IMR-90 (cell line): Measurements from ENCODE around the gene SMC1A. TPM values are rescaled to one million over a fixed set of nuclear protein-coding genes. Genes with fewer than 3 reads are reported as not detected.

ENCODE experiments used
- ATAC-seq: fragments of 200-7000 bp; cut with Tn5 transposase; 2 replicates; pipeline ENCODE4 v1.9.1; 2020; ENCODE audit warnings: low read depth, mild to moderate bottlenecking, moderate library complexity
- BruUV-seq: library from RNA; stranded (reverse); fragments of 400-500 nt; replicated peaks from 2 replicates; lab custom pipeline; 2021; lab: Mats Ljungman, UMichigan
- CTCF ChIA-PET: fragments of 300-600 bp; formaldehyde crosslinking; extraction: SDS; loops from one replicate; lab custom pipeline; 2021; ENCODE audit warnings: antibody characterized with exemption; lab: Yijun Ruan, JAX
- POLR2A ChIA-PET: fragments of 300-600 bp; sonication (Branson Sonifier 250); formaldehyde crosslinking; loops from one replicate; lab custom pipeline; 2022; ENCODE audit warnings: antibody characterized with exemption; ENCODE audit not compliant: unreplicated experiment; lab: Charles Lee
- DNase-seq: peaks from one replicate; pipeline ENCODE4 v3.0.0; 2013
- H2AFZ ChIP-seq: replicated peaks from 2 replicates; pipeline ENCODE3; 2013; ENCODE audit warnings: low read length, mild to moderate bottlenecking; ENCODE audit not compliant: poor library complexity
- H2AK5ac ChIP-seq: 2 replicates; pipeline ENCODE4 v1.6.1; 2013; ENCODE audit warnings: low read depth, low read length, inconsistent platforms
- H2AK9ac ChIP-seq: replicated peaks from 2 replicates; pipeline ENCODE3; 2013; ENCODE audit warnings: mild to moderate bottlenecking, low read depth, low read length, moderate library complexity; ENCODE audit not compliant: poor library complexity
- H2BK120ac ChIP-seq: 2 replicates; pipeline ENCODE4 v1.6.1; 2013; ENCODE audit warnings: low read depth, low read length, inconsistent platforms
- H2BK15ac ChIP-seq: 3 replicates; pipeline ENCODE4 v1.6.1; 2013; ENCODE audit warnings: low read depth, low read length, inconsistent platforms
- H2BK20ac ChIP-seq: 2 replicates; pipeline ENCODE4 v1.6.1; 2013; ENCODE audit warnings: low read depth, mild to moderate bottlenecking, inconsistent platforms, low read length, moderate library complexity
- H2BK5ac ChIP-seq: 2 replicates; pipeline ENCODE4 v1.6.1; 2013; ENCODE audit warnings: mild to moderate bottlenecking, low read depth, low read length, inconsistent platforms; ENCODE audit not compliant: poor library complexity, severe bottlenecking
- H3K14ac ChIP-seq: replicated peaks from 2 replicates; pipeline ENCODE4 v1.6.1; 2013; ENCODE audit warnings: low read depth, low read length, inconsistent platforms
- H3K18ac ChIP-seq: 2 replicates; pipeline ENCODE4 v1.6.1; 2013; ENCODE audit warnings: low read depth, low read length, control low read depth
- H3K23ac ChIP-seq: 2 replicates; pipeline ENCODE4 v1.6.1; 2013; ENCODE audit warnings: low read depth, low read length, inconsistent platforms
- H3K27ac ChIP-seq: 2 replicates; pipeline ENCODE4 v1.5.1; 2013; ENCODE audit warnings: mild to moderate bottlenecking, control low read depth, low read length; ENCODE audit not compliant: insufficient read depth
- H3K27me3 ChIP-seq: 2 replicates; pipeline ENCODE4 v1.6.1; 2013; ENCODE audit warnings: low read length; ENCODE audit not compliant: control insufficient read depth, insufficient read depth
- H3K36me3 ChIP-seq: 2 replicates; pipeline ENCODE4 v1.6.1; 2013; ENCODE audit warnings: low read length, mixed read lengths; ENCODE audit not compliant: control insufficient read depth, insufficient read depth
- H3K4ac ChIP-seq: 2 replicates; pipeline ENCODE4 v1.6.1; 2013; ENCODE audit warnings: low read depth, low read length, inconsistent platforms
- H3K4me1 ChIP-seq: 2 replicates; pipeline ENCODE4 v1.6.1; 2013; ENCODE audit warnings: low read length, mixed read lengths; ENCODE audit not compliant: control insufficient read depth, insufficient read depth
- H3K4me2 ChIP-seq: 2 replicates; pipeline ENCODE4 v1.6.1; 2013; ENCODE audit warnings: low read depth, mild to moderate bottlenecking, control low read depth, low read length, moderate library complexity
- H3K4me3 ChIP-seq: 2 replicates; pipeline ENCODE4 v1.5.1; 2013; ENCODE audit warnings: low read depth, mild to moderate bottlenecking, control low read depth, low read length, moderate library complexity; ENCODE audit not compliant: insufficient read depth
- H3K56ac ChIP-seq: 2 replicates; pipeline ENCODE4 v1.6.1; 2013; ENCODE audit warnings: low read length, inconsistent platforms; ENCODE audit not compliant: insufficient read depth; ENCODE audit errors: extremely low read depth
- H3K79me1 ChIP-seq, 2 experiments: 2 replicates each; pipeline ENCODE4 v1.6.1; 2013; ENCODE audit warnings: low read length in 2 of 2, inconsistent platforms in 1 of 2, low read depth in 1 of 2
- H3K9ac ChIP-seq: 2 replicates; pipeline ENCODE4 v1.6.1; 2013; ENCODE audit warnings: low read depth, low read length, control low read depth
- H3K9me1 ChIP-seq: 2 replicates; pipeline ENCODE4 v1.6.1; 2013; ENCODE audit warnings: low read length, inconsistent platforms; ENCODE audit not compliant: insufficient read depth
- H3K9me3 ChIP-seq: 2 replicates; pipeline ENCODE4 v1.6.1; 2013; ENCODE audit warnings: low read length; ENCODE audit not compliant: control insufficient read depth, insufficient read depth
- H4K20me1 ChIP-seq: 2 replicates; pipeline ENCODE4 v1.6.1; 2013; ENCODE audit warnings: low read length, inconsistent platforms; ENCODE audit not compliant: insufficient read depth
- H4K5ac ChIP-seq: 2 replicates; pipeline ENCODE4 v1.6.1; 2013; ENCODE audit warnings: mild to moderate bottlenecking, low read depth, low read length, control low read depth
- H4K8ac ChIP-seq, 2 experiments: 2 replicates each; pipeline ENCODE4 v1.6.1; 2013; ENCODE audit warnings: low read depth in 2 of 2, low read length in 2 of 2, control low read depth in 1 of 2, inconsistent platforms in 1 of 2
- H4K91ac ChIP-seq: 2 replicates; pipeline ENCODE4 v1.6.1; 2013; ENCODE audit warnings: low read depth, low read length, inconsistent platforms; ENCODE audit not compliant: insufficient read depth
- CEBPB ChIP-seq: IDR thresholded peaks from 2 replicates; pipeline ENCODE4 v1.6.1; 2012; ENCODE audit warnings: low read depth, low read length, improper control_type of control experiment
- CHD1 ChIP-seq: IDR thresholded peaks from 2 replicates; pipeline ENCODE4 v1.6.1; 2012; ENCODE audit warnings: low read depth, low read length, improper control_type of control experiment
- ELK1 ChIP-seq: fragments of 150-350 bp; IDR thresholded peaks from 2 replicates; pipeline ENCODE4 v1.6.1; 2016; ENCODE audit warnings: low read depth, mild to moderate bottlenecking, low read length, moderate library complexity, borderline replicate concordance
- POLR2A ChIP-seq: IDR thresholded peaks from 2 replicates; pipeline ENCODE4 v1.6.1; 2012; ENCODE audit warnings: mild to moderate bottlenecking, low read depth, low read length
- RAD21 ChIP-seq: IDR thresholded peaks from 2 replicates; pipeline ENCODE4 v1.6.1; 2012; ENCODE audit warnings: low read length, improper control_type of control experiment
- RFX5 ChIP-seq: IDR thresholded peaks from 2 replicates; pipeline ENCODE4 v1.8.0; 2012; ENCODE audit warnings: low read depth, mild to moderate bottlenecking, low read length, moderate library complexity
- WGBS, 2 experiments: methylation state at CpG; one replicate each; pipeline versions ENCODE4 v1.1.5 to v1.1.7; 2013; ENCODE audit warnings: missing lambda C conversion rate in 2 of 2; ENCODE audit not compliant: insufficient read length in 1 of 2; ENCODE audit errors: extremely low coverage in 2 of 2; 5-methylcytosine and 5-hydroxymethylcytosine counted together
- dilution Hi-C: fragments of 300-500 bp; cut with HindIII; formaldehyde crosslinking; loops from one replicate; pipeline ENCODE4 v1.14.3; 2018; ENCODE audit warnings: low sequenced_read_pairs; ENCODE audit not compliant: unreplicated experiment
- in situ Hi-C: fragments of 300-500 bp; cut with MboI; formaldehyde crosslinking; loops from 3 replicates; pipeline ENCODE4 v1.14.3; 2019; ENCODE audit warnings: low sequenced_read_pairs, inconsistent platforms, mixed read lengths
- intact Hi-C: fragments of 100-400 bp; cut with micrococcal nuclease; formaldehyde crosslinking; loops from 2 replicates; pipeline ENCODE4 v1.10.0; 2022
- polyA plus RNA-seq, 3 experiments: library from polyadenylated mRNA; depleted of rRNA; stranded (reverse); fragments of >200 nt; gene quantifications; 2 replicates each; pipeline ENCODE4 v1.2.3, GENCODE V29; 2012; ENCODE audit warnings: low replicate concordance in 1 of 3
- total RNA-seq: library from RNA; depleted of rRNA; stranded (reverse); fragments of >200 nt; gene quantifications from 2 replicates; pipeline ENCODE4 v1.2.3, GENCODE V29; 2012
- TF ChIP-seq, protein P1 (sequence below): fragments of 150-350 bp; IDR thresholded peaks from 2 replicates; pipeline ENCODE4 v1.6.1; 2017; ENCODE audit warnings: mild to moderate bottlenecking, antibody characterized with exemption, low read length, low read depth

SMC1A gene
- total and polyA plus RNA-seq, 2 of the 4 experiments (the other 2 are of a cell fraction), result 35.8 to 41.0 TPM

DNA sequence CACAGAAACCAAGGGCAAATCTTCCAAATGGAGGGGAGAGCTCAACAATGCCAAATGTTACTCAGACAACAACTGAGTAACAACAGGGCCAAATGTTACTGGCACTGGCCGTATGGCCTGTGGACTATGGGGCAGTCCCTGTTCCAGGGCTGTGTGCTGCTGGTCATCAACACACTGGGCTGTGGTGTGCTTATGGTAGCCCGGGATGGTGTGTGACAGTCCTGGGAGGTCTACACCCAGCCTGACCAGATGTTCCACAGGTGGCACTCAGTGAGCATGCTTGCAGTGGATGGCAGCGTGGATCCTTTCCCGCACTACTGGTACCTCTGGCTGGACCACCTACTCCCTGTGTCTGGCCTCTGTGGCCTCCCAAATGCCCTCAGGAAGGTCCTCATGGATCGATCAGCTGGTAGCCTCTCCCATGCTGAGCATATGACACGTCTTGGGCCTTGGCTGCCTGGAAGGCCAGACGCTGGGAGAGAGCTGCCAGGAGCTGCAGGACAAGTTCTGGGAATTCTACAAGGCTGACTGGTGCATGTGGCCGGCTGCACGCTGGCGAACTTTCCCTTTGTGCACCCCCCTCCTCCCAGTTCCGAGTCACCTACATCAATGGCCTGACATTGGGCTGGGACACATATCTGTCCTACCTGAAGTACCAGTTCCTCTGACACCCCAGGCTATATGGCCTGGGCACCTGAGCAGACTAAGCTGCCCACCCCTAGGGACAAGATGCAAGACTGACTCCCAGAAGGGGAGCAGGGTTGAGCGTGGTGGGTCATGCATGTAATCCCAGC, 81.4 kb downstream of the SMC1A start (continued):
- no peak for TF ChIP-seq RAD21

DNA sequence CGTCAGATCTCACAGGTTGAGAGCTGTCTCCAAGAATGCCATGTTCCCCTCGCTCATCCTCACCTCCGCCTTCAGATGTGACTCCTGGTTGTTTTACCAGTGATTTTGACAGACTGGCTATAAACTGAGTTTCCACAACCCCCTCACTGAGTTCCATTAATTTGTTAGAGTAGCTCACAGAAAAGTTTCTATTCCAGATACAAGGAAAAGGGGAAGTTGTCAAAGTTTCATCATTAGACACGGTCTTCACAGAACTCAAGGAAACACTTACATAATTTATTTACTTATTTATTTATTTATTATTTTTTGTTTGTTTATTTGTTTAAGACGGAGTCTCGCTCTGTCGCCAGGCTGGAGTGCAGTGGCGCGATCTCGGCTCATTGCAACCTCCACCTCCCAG, 85.4 kb downstream of the SMC1A start:
- Histone ChIP-seq H3K18ac (no peak overlapping the region), H2BK15ac (no peak overlapping the region), H3K4me3 (no peak overlapping the region), H3K4me2 (no peak overlapping the region), H3K36me3 (no peaks in the 10 kb centered on the region), H2AK9ac (no peak overlapping the region), H3K9ac (no peak overlapping the region), H3K9me1 (no peaks in the 10 kb centered on the region), H3K79me1 (no peaks in the 10 kb centered on the region), H2AK5ac (no peak overlapping the region), H2BK20ac (no peak overlapping the region), H4K20me1 (no peaks in the 10 kb centered on the region), H4K8ac (no peak overlapping the region), H2BK120ac (no peak overlapping the region), H4K91ac (no peak overlapping the region), H3K14ac (no peak overlapping the region), H3K56ac (no peak overlapping the region), H3K4ac (no peak overlapping the region), H3K23ac (no peak overlapping the region), H2AFZ (no peak overlapping the region), H3K9me3 (no peaks in the 10 kb centered on the region), H3K4me1 (no peaks in the 10 kb centered on the region), H3K27ac (no peak overlapping the region), H2BK5ac (no peak overlapping the region), H4K5ac (no peak overlapping the region), H3K27me3 (peaks cover 44% of the 10 kb centered on the region)
- in situ Hi-C loops, result no loop called here
- intact Hi-C loops, result no loop called here
- dilution Hi-C loops, result no loop called here
- ChIA-PET CTCF (no interaction called here), POLR2A (no interaction called here)
- ATAC-seq (no peak), DNase-seq (no peak)
- no TSS peak for BruUV-seq
- no CpG with 5 or more reads among the region's 10 CpGs for WGBS, 2 experiments
- TF ChIP-seq ELK1 (no peak), RFX5 (no peak), CEBPB (no peak), POLR2A (no peak), CHD1 (no peak)
- TF ChIP-seq, protein P1, sequence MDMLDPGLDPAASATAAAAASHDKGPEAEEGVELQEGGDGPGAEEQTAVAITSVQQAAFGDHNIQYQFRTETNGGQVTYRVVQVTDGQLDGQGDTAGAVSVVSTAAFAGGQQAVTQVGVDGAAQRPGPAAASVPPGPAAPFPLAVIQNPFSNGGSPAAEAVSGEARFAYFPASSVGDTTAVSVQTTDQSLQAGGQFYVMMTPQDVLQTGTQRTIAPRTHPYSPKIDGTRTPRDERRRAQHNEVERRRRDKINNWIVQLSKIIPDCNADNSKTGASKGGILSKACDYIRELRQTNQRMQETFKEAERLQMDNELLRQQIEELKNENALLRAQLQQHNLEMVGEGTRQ, result no peak
